ENCODE data around the gene SLC25A15. TPM values are rescaled to one million over a fixed set of nuclear protein-coding genes. Genes with fewer than 3 reads are reported as not detected.

SLC25A15 gene
- total RNA-seq, 2 experiments from 2014 or later, result 2.1 to 2.2 TPM

DNA sequence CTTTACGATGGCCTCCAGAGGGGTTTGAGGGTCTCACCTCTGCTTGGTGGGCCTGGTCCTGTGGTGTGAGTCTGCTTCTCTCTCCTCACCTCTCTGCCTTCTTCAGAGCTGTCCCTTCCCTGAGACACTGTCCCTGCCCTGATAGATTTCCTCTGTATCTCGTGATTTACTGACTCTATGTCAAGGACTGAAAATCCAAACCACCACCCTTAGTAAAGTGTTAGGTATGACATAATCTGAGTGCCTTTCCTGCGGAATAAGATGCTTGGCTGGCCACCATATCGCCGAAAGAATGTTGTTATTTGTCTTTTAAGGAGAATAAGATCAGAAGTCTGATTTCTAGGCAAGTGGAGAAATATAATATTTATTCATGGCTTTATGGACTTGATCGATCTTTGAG, 7.2 kb downstream of the SLC25A15 start:
- no peak for ATAC-seq (ENCODE audit: poor library complexity)
- Histone ChIP-seq H3K27ac (ENCODE audit: low read depth in 1 of 2, low read length in 2 of 2) (no peak overlapping the region), H3K36me3 (ENCODE audit: insufficient read depth, low read length) (peaks cover 39% of the 10 kb centered on the region), H3K27me3 (ENCODE audit: control insufficient read depth in 1 of 2, insufficient read depth in 2 of 2, low read length in 2 of 2) (no peaks in the 10 kb centered on the region), H3K4me1 (ENCODE audit: insufficient read depth, low read length) (peaks cover 17% of the 10 kb centered on the region), H3K9me3 (ENCODE audit: control insufficient read depth in 1 of 2, insufficient read depth in 1 of 2, low read length in 2 of 2) (no peaks in the 10 kb centered on the region), H3K4me3 (ENCODE audit: low read length) (no peak overlapping the region)
- Mint-ChIP-seq H3K9me3 (no peaks in the 10 kb centered on the region), H3K36me3 (ENCODE audit: low read depth) (peaks cover 73% of the 10 kb centered on the region), H3K4me3 (no peak overlapping the region), H3K4me1 (ENCODE audit: low read depth) (peaks cover 29% of the 10 kb centered on the region), H3K27me3 (no peaks in the 10 kb centered on the region), H3K27ac (peak overlapping the region; percentile 21)
- ChIA-PET POLR2A (no interaction called here), CTCF (interaction anchor here (0.6 kb wide), 1 partner anchor 646 kb away, joined by 4 read pairs; no protein-coding TSS in a partner anchor)
- DNase-seq, result no peak
- intact Hi-C loops (cut with DNase I, micrococcal nuclease), result loop anchor here in 1 of 2 experiments (5.0 kb wide), 1 partner anchor 34 kb away; no protein-coding TSS in a partner anchor
- TF ChIP-seq CTCF (IDR thresholded peaks at IDR 0.05), result no peak

DNA sequence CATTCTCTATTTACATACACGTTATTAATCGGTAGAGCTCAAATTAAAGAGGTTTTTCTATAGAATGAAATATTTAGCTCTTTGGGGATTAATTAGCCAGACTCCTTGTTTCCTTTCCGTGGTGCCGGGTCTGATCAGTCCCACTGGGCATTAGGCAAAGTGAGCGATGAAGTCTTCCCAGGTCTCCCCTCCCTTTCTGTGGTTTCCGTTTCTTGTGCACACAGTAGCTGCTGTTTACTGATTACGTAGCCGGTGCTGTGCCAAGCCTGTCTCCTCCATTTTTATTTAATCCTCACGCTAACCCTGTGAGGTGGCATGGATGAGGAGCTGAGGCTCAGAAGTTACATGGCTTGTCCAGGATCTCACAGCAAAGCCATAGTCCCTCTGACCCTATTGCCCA, 9.0 kb downstream of the SLC25A15 start:
- no peak for TF ChIP-seq CTCF (IDR thresholded peaks at IDR 0.05)
- Histone ChIP-seq H3K27ac (ENCODE audit: low read depth in 1 of 2, low read length in 2 of 2) (no peak overlapping the region), H3K27me3 (ENCODE audit: control insufficient read depth in 1 of 2, insufficient read depth in 2 of 2, low read length in 2 of 2) (no peaks in the 10 kb centered on the region), H3K4me3 (ENCODE audit: low read length) (peak overlapping the region; percentile 13), H3K9me3 (ENCODE audit: control insufficient read depth in 1 of 2, insufficient read depth in 1 of 2, low read length in 2 of 2) (no peaks in the 10 kb centered on the region), H3K4me1 (ENCODE audit: insufficient read depth, low read length) (peaks cover 17% of the 10 kb centered on the region), H3K36me3 (ENCODE audit: insufficient read depth, low read length) (peaks cover 46% of the 10 kb centered on the region)
- Mint-ChIP-seq H3K27me3 (no peaks in the 10 kb centered on the region), H3K4me1 (ENCODE audit: low read depth) (peaks cover 16% of the 10 kb centered on the region), H3K4me3 (peak overlapping the region; percentile 46), H3K9me3 (no peaks in the 10 kb centered on the region), H3K27ac (peak overlapping the region; percentile 86), H3K36me3 (ENCODE audit: low read depth) (peaks cover 82% of the 10 kb centered on the region)
- ChIA-PET POLR2A (interaction anchor here (1.3 to 1.9 kb wide), 3 partner anchors 9 to 28 kb away, joined by 3 to 15 read pairs (median 5); partner anchors contain the start of genes MRPS31 and SLC25A15), CTCF (interaction anchor here (1.0 kb wide), 1 partner anchor 9 kb away, joined by 3 read pairs; the partner anchor contains the start of gene SLC25A15)
- intact Hi-C loops (cut with DNase I, micrococcal nuclease), result loop anchor here in 1 of 2 experiments (5.0 kb wide), 1 partner anchor 36 kb away; no protein-coding TSS in a partner anchor
- DNase-seq, result peak in 4 of 14 experiments; percentile 28 to 68 (median 55)
- peak; percentile 79 for ATAC-seq (ENCODE audit: poor library complexity)

GRCh38 chr13:40799508-40799907, 10.1 kb downstream of the SLC25A15 start:
- H3K27me3 Mint-ChIP-seq, result no peaks in the 10 kb centered on the region
- peaks cover 17% of the 10 kb centered on the region for H3K4me1 ChIP-seq (ENCODE audit: insufficient read depth, low read length)
- intact Hi-C loops (cut with DNase I, micrococcal nuclease), result loop anchor here in 1 of 2 experiments (5.0 kb wide), 1 partner anchor 37 kb away; no protein-coding TSS in a partner anchor
- ATAC-seq (ENCODE audit: poor library complexity), result no peak
- H3K36me3 ChIP-seq (ENCODE audit: insufficient read depth, low read length), result peaks cover 49% of the 10 kb centered on the region
- no peak overlapping the region for H3K27ac Mint-ChIP-seq
- H3K4me1 Mint-ChIP-seq (ENCODE audit: low read depth), result peaks cover 13% of the 10 kb centered on the region
- DNase-seq, result no peak
- H3K4me3 Mint-ChIP-seq, result no peak overlapping the region
- no peak overlapping the region for H3K27ac ChIP-seq (ENCODE audit: low read depth in 1 of 2, low read length in 2 of 2)
- TF ChIP-seq CTCF (IDR thresholded peaks at IDR 0.05), result no peak
- H3K9me3 ChIP-seq (ENCODE audit: control insufficient read depth in 1 of 2, insufficient read depth in 1 of 2, low read length in 2 of 2), result no peaks in the 10 kb centered on the region
- ChIA-PET POLR2A (interaction anchor here (1.9 kb wide), 1 partner anchor 10 kb away, joined by 15 read pairs; the partner anchor contains the start of gene SLC25A15), CTCF (no interaction called here)
- peaks cover 84% of the 10 kb centered on the region for H3K36me3 Mint-ChIP-seq (ENCODE audit: low read depth)
- no peaks in the 10 kb centered on the region for H3K27me3 ChIP-seq (ENCODE audit: control insufficient read depth in 1 of 2, insufficient read depth in 2 of 2, low read length in 2 of 2)
- H3K9me3 Mint-ChIP-seq, result no peaks in the 10 kb centered on the region
- H3K4me3 ChIP-seq (ENCODE audit: low read length), result no peak overlapping the region
